CD4-positive, alpha-beta T cell treated with Interleukin-1 beta for 1 hour (primary cell): ENCODE measurements around the gene KCNIP4.
"Not testable (repeated sequence)": the region's sequence is repeated elsewhere in the genome, so short reads cannot be mapped to it uniquely, and the experiment has no call there.

ENCODE experiments used
- DNase-seq, 2 donors: peaks; one replicate each; pipeline ENCODE4 v3.0.0-alpha.2; 2020 to 2022

KCNIP4 gene

GRCh38 chr4:21452931-21453330 is 495.6 kb downstream of the KCNIP4 start:
- no peak for DNase-seq

GRCh38 chr4:21451032-21451431 is 497.5 kb downstream of the KCNIP4 start:
- no peak for DNase-seq

DNA sequence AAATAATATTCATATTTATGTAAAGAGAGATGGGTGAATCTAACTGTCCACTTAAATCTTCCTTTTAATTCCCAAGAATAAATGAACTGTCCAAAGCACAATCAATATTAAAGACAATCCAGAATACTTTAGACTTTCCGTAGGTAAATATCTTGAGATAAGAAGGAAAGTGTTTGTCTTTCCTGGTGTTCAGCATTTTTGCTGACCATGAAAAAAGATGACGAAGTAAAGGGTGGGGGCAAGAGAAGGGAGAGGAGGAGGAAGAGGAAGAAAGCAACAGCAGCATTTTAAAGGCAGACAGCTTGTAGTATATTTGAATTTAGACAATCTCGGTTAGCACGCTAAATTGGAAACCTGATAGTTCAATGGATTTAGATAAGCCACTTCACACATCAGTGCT is 498.2 kb downstream of the KCNIP4 start:
- no peak for DNase-seq

DNA sequence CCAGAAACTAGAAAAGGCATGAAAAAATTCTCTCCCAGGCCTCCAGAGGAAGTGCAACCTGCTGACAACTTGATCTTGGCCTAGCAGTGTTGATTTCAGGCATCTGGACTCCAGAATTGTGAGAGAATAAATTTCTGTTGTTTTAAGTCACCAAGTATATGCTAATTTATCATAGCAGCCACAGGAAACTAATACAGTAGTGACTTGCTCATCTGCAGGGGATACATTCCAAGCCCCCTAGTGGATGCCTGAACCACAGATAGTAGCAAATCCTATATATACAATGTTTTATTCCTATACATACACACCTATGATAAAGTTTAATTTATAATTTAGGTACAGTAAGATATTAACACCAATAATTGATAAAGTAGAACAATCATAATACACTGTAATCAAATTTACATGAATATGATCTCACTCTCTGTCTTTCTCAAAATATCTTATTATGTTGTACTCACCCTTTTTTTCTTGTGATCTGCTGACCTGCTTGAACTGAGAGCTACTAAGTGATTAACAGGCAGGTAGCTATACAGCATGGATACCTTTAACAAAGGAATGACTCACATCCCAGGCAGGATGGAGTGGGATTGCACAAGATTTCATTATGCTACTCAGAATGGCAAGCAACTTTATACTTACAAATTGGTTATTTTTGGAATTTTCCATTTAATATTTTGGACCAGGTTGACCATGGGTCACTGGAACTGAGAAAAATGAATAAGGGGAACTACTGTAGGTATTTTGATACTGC is 501.1 kb downstream of the KCNIP4 start:
- no peak for DNase-seq

- DNase-seq = no peak
Observed at GRCh38 chr4:21420166-21420565, 528.4 kb downstream of the KCNIP4 start.

DNA sequence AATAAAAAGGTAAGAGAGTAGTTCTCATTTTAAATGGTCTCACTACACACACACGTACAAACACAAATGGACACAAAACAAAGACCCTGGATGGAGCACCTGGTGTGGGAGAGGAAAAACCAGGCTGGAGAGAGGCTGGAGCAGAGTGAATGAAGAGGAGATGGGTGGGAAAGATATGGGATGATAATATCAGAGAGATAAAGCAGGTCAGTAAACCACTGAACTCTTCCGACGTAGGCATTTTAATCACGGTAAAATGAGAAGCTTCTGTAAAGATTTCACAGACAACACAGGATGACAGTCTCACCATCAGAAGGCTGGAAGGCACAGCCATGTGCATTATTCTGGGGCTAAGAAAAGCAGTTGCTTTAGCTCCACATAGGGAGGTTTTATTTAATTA is 532.8 kb downstream of the KCNIP4 start:
- DNase-seq = no peak

GRCh38 chr4:21413807-21414370 is 534.7 kb downstream of the KCNIP4 start:
- DNase-seq = no peak

GRCh38 chr4:21411086-21411485 is 537.5 kb downstream of the KCNIP4 start:
- DNase-seq = no peak

DNA sequence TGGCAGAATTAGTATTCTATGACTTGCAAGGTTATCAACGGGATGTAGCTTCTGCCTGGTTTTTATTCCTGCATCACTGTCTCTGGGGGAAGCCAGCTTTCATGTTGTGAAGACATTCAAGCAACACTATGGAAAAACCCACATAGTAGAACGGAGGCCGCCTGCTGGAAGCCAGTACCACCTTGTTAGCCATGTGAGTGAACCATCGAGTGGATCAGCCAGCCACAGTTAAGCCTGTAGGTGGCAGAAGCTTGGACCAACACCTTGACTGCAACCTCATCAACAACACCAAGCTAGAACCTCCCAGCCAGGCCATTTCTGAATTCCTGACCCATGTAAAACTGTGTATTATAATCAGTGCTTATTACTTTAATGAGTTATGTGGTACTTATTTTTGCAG is 538.2 kb downstream of the KCNIP4 start:
- DNase-seq = no peak

DNA sequence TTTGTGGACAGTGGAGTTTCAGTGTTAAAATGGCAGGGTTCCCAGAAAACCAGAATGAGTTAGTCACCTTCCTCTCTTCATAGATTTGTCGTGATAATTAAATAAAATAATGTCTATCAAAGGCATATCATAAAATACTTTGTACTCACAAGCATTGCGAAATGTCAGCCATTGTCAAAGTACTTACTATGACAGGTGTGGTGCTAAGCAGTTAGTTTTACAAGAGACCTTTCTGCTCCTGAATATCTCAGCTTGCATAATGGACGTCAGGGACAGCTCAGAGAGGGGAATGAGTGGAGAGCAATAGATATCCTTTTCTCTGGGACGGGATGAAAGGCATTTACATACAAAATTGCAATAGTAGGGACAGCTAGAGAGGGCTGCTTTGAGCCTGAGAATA is 560.9 kb downstream of the KCNIP4 start:
- no peak for DNase-seq

DNA sequence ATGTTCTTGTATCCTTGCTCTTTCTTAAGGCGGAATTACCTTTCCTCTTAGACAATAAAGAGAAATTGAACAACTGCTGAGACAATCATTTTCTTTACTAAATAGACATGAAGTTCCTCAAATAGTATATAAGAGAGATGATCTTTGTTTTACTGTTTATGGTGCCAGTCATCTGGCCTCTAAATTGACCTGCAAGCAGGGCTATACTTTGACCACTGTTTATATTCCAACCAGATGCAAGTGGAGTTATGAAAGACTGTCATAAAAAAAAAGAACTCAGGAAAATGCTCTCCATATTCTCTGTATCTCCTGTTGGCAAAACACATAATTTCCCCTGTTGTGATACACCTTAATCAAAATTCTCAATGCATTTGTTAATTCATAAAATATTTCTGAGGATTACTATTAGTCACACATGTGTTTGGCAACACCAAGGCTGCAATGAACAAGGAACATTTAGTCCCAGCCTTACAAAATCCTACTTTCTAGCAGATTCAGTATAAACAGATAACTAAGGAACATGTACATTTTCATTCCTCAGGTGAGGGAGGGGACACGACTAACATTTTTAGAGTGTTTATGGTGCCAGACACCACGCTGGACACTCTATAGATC is 562.3 kb downstream of the KCNIP4 start:
- DNase-seq = no peak

DNA sequence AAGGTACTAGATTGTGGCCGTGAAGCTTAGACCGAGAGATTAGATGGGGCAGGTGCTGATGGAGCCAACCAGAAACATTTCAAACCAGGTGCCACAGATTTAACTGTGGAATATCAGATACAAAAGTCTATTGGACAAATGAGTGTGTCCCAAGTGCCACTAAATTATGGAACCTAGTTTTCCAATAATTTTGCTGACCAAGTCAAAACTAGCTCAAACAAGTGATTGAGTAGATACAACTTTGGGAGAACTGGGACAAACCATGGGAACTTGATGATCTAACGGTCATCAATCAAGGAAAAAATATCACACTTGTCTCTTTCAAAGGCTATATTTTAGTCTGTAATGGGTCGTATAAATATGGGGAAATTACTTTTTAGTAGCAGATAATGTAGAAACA is 562.9 kb downstream of the KCNIP4 start:
- DNase-seq = no peak

DNA sequence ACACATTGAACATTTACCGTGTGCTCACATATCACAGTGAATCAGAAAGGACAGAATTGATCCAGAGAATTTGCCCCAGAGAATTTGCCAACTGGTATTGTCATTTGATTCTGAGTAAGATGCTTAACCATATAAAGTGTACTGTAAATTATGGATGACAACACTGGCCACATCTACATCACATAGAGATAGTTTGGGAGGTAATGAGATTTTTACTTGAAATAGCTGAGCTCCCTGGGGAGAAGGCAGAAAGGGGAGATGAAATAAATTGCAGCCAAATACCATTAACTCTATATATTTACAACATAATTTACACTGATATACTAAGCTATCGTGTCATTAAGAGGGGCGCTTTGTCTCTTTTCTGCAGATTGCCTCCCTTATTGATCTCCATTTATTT is 564.0 kb downstream of the KCNIP4 start:
- no peak for DNase-seq

DNA sequence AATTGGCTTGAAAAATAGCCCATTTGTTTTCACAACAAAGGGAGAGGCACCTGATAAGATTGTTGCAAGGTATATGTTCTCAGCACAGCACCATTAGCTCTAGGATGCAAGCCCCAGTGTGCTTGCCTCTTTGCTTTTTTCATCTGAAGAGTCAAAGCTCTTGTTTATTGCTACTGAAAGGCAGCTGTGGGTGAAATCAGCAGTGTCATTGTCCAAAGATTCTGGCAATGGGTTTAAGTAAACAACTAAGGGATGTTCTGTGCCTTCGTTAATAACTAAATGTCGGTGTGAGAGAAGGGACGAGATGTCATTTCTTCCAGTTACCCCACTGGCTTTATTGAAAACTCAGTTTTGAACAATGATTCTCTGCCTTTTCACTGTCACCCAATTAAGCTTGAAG is 567.7 kb downstream of the KCNIP4 start:
- DNase-seq = no peak

GRCh38 chr4:21377046-21377445 is 571.5 kb downstream of the KCNIP4 start:
- DNase-seq = no peak

DNA sequence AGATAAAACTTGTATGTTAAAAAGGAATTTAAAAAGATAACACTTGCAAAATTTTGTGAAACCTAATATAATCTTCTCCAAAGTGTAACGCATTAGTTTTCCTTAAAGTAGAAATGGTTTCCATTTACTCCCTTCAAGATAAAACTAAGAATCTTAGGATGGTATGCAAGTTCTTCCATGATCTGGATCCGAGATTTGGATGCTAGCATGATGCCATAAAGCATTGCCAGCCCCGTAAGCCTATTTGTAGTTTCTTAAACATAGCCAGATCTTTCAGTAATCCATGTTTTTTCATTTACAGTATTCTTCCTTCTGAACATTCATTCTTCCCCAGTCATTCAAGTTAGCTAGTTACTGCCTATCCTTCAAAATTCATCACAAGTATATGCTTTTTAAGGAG is 572.4 kb downstream of the KCNIP4 start:
- no peak for DNase-seq

DNA sequence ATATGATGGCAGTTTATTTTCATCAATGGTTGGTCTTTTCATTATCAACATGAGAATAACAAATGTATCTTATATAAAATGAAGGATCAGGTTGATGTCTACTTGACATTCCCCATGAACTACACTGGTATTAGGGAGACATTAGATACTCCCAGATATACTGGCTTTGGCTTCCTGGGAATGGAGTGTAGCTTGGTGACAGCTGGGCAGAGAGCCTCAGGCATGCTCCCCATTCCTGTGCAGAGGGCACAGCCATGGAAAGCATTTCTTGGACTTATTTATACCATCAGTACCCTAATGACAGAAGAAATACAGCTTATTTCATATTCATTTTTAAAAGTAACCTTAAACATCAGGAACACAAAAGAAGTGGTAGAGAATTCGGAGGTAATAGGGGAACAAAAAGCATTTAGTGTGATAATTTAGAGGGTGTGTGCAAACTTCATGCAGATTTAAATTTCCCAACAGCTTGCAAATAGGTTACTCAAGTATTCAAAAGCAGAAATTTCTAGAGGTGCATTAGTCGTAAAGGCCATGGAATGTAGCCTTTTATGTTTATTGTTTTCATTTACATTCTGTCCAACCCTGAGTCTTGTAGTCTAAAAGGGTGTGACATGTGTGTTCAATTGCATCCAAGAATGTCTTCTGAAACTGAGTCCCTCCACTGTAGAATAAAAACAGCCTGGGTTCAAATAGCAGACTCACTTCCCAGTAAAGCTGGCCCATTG is 573.8 kb downstream of the KCNIP4 start:
- DNase-seq = no peak

DNA sequence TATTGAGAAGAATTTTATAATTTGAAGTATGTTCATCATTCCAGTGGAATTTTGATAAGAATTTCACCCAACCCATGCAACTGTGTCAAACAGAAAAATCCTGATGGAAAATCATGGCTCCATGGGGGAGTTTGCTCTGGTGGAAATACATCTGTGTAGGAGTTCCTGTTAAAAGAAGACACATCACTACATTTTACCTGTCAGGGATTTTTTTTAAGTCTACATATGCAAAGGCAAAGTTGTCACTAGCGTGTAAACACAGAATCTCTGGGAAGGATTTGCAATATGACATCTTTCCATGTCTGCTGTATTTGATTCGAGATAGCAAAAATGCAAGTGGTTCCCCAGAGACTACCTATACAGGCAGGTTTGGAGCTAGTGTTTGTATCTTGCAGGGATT is 581.0 kb downstream of the KCNIP4 start:
- DNase-seq = no peak

DNA sequence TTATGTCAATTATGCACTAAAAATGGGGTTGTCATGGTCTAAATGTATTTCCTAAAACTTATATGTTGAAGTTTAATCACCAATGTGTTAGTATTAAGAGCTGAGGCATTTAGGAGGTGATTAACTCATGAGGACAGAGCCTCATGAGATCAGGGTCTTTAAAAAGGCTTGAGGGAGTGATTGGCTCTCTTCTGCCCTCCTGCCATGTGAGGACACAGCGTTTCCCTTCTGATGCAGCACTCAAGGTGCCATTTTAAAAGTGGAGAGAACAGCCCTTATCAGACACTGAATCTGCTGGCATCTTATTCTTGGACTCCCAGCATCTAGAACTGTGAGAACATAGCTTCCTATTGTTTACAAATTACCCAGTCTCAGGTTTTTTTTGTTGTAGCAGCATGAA is 581.7 kb downstream of the KCNIP4 start:
- DNase-seq = no peak

DNA sequence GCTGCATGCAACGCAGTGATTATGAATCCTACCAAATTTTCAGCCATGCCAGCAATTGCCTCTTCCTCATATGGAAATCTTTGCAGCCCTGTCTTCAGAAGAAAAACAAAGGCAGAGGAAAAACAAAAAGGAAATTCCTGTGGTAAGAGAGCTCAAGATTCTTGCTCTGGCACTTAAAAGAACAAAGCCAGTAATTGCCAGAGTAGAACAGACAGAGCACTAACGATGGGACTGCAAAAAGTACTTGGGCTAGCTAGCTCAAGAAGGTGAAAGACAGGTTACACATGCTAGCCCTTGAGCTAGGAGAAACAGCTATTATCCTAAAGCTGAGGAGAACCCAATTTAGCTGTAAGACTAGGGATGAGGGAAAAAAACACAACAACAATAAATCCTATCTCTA is 582.3 kb downstream of the KCNIP4 start:
- no peak for DNase-seq

DNA sequence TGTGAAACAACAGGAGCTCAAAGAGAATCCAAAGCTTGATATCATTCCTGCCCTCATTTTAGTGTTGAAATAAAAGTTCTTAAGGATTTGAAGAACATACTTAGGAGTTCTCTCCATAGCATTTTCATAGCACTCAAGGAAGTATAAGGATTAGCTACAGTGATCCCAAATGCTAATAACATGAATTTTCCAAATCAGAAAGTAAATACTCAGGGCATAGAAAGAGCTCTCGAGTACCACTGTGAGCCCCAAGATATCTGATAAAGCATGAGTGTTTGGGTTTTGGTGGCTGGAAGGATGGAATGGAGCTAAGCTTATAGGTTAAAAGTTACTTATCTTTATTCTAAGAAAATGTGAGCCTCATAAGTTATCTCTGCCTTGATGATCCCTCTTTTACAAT is 584.9 kb downstream of the KCNIP4 start:
- no peak for DNase-seq

- not testable (repeated sequence) for DNase-seq
Observed at GRCh38 chr4:21352354-21352753, 596.2 kb downstream of the KCNIP4 start.

DNA sequence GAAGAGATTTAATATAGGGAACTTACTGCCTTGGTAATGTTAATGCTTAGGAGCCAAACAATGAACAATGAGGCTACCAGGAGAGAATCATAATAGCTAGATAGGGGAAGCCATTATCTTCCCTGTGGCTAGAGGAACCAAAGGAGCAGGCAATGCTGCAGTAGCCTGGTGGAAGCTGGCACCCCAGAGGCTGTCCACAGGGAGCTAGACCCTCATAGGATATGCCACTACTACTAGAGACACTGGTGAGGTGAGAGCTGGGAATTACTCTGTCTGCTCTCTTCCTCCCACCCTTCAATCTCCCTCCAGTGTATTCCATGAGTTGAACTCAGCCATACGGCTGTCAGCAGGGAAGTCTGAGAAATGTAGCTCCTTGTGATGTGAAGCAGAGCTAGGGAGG is 601.4 kb downstream of the KCNIP4 start:
- no peak for DNase-seq
